Heart left ventricle (tissue), 16 donors: ENCODE measurements around the gene NGFR. TPM values are rescaled to one million over a fixed set of nuclear protein-coding genes. Genes with fewer than 3 reads are reported as not detected.

Source experiments
- ATAC-seq, 4 donors: fragments of 200-7000 bp; cut with Tn5 transposase; one replicate each; pipeline ENCODE4 v1.9.1; 2020 to 2022; ENCODE audit warnings: moderate library complexity in 4 of 4, mild to moderate bottlenecking in 3 of 4, moderate number of reproducible peaks in 1 of 4
- DNase-seq, 5 donors: peaks; one replicate each; pipeline ENCODE4 v3.0.0-alpha.2; 2020
- H3K27ac ChIP-seq, 12 donors: fragments of 200-600 bp; sonication (generic) in 4 of 12; one replicate each; pipeline versions ENCODE4 v1.5.0 to v1.8.0; 2016 to 2022; ENCODE audit warnings: mild to moderate bottlenecking in 2 of 12
- H3K27me3 ChIP-seq, 9 donors: fragments of 200-600 bp; sonication (generic) in 2 of 9; one replicate each; pipeline versions ENCODE4 v1.5.1 to v1.8.0; 2016 to 2022; ENCODE audit warnings: mild to moderate bottlenecking in 3 of 9
- H3K36me3 ChIP-seq, 9 donors: fragments of 200-600 bp; sonication (generic) in 2 of 9; one replicate each; pipeline versions ENCODE4 v1.5.0 to v1.8.0; 2018 to 2022; ENCODE audit warnings: mild to moderate bottlenecking in 2 of 9
- H3K4me1 ChIP-seq, 12 donors: fragments of 200-600 bp; sonication (generic) in 4 of 12; one replicate each; pipeline versions ENCODE4 v1.5.0 to v1.8.0; 2016 to 2022; ENCODE audit warnings: mild to moderate bottlenecking in 3 of 12
- H3K4me3 ChIP-seq, 12 donors: fragments of 200-600 bp; sonication (generic) in 4 of 12; one replicate each; pipeline versions ENCODE4 v1.5.0 to v1.8.0; 2017 to 2022; ENCODE audit warnings: mild to moderate bottlenecking in 9 of 12, moderate library complexity in 4 of 12
- H3K9me3 ChIP-seq, 12 donors: fragments of 200-600 bp; sonication (generic) in 4 of 12; one replicate each; pipeline versions ENCODE4 v1.5.0 to v1.8.0; 2016 to 2022; ENCODE audit warnings: mild to moderate bottlenecking in 1 of 12
- POLR2A ChIP-seq, 2 donors: fragments of 450-650 bp; IDR thresholded peaks; one replicate each; pipeline ENCODE4 v1.6.1; 2017; ENCODE audit warnings: antibody characterized with exemption in 2 of 2, mild to moderate bottlenecking in 2 of 2, moderate library complexity in 2 of 2
- WGBS, 4 donors: extraction: QIAGEN DNeasy Blood & Tissue Kit in 2 of 4; methylation state at CpG; one replicate each; pipeline versions ENCODE4 v1.1.5 to v1.1.7; 2013 to 2018; 5-methylcytosine and 5-hydroxymethylcytosine counted together
- intact Hi-C, 10 donors: fragments of 100-400 bp; cut with DNase I; formaldehyde crosslinking; loops; one replicate each; pipeline versions ENCODE4 v1.11.1 to v1.14.2; 2022
- polyA plus RNA-seq, 2 donors: library from polyadenylated mRNA; stranded (reverse); fragments of 200-250 nt; gene quantifications; one replicate each; pipeline ENCODE4 v1.2.3, GENCODE V29; 2013
- total RNA-seq, 9 donors: library from RNA; depleted of rRNA in 2 of 9; stranded (reverse); fragments of >200 nt in 2 of 9; fragmentation: NEBNext Ultra II Directional in 3 of 9; extraction: Animal tissue kit (Norgen Biotek cat#: 25700) in 3 of 9; gene quantifications; one replicate each; pipeline versions ENCODE4 v1.1.0 to v1.2.4, GENCODE V29; 2016 to 2023
- TF ChIP-seq, protein P1 (sequence below), 12 donors: fragments of 200-600 bp; sonication (generic) in 4 of 12; IDR thresholded peaks; one replicate each; pipeline versions ENCODE4 v1.5.0 to v1.8.0; 2018 to 2022; ENCODE audit warnings: antibody characterized with exemption in 12 of 12, mild to moderate bottlenecking in 5 of 12
- donor health status: ischemic (EF 13 %, LVEDD 7.1; RV severe dilation, severe dysfunction).
- donor health status: healthy with polysubstance abuse.
- donor health status: DM: no; HTN: yes; CAD: no.
- donor health status: DM: no; HTN: no; CAD: no.
- donor health status: ischemic (EF 25% LVEDD 6.9; RV normal size, moderate dysfunction).
- donor health status: ischemic (EF 25% LVEDD 5.7; RV mildly dilated, moderate dysfunction).
- donor health status: healthy.
- donor health status: DM: yes; HTN: yes; CAD: no.
- donor health status: ischemic (EF 35%, LVEDD 5.7; RV mildly dilated, moderate dysfunction).
- donor health status: nonischemic (EF 11% LVEDD 7.7; RV severe dilation, severe dysfunction).
- donor health status: DM: yes; HTN: yes; CAD: no.
- donor health status: PGD.
- donor health status: ischemic (EF 29% LVEDD 5.4; RV normal size, mild dysfunction).
- donor health status: nonischemic (EF 23%, LVEDD 6.1; RV moderate dilation, normal function).

Gene NGFR
- total and polyA plus RNA-seq, 11 donors = 2.3 to 16.8 (median 6.2) TPM

DNA sequence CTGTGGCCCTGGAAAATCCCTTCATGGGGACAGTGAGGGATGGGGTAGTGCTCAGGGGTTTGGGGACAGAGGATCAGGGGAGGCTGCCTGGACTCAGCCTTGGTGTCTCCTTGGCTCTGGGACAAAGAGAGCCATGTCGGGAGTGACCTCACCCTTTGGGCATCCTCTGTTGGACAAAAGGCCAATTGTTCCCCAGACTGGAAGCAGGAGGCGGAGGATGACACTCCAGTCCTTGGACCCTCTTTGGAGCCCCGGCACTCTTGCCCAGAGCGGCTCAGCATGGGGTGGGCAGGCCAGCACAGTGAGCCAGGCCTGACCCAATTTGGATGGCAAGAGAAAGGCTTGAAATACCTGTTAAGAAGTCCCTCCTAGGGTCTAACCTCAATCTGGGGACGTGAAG, 41.0 kb upstream of the NGFR start:
- DNase-seq (no peak), ATAC-seq (peak in 2 of 4 donors; percentile 13 to 43)
- no peak overlapping the region for H3K4me3 ChIP-seq
- H3K27me3 ChIP-seq = peaks cover 0 to 28% (median 18%) of the 10 kb centered on the region in 9 donors
- no peak overlapping the region for H3K27ac ChIP-seq
- intact Hi-C loops = no loop called here
- H3K9me3 ChIP-seq = peaks cover 0 to 4% (median 0%) of the 10 kb centered on the region in 12 donors
- TF ChIP-seq, protein P1, sequence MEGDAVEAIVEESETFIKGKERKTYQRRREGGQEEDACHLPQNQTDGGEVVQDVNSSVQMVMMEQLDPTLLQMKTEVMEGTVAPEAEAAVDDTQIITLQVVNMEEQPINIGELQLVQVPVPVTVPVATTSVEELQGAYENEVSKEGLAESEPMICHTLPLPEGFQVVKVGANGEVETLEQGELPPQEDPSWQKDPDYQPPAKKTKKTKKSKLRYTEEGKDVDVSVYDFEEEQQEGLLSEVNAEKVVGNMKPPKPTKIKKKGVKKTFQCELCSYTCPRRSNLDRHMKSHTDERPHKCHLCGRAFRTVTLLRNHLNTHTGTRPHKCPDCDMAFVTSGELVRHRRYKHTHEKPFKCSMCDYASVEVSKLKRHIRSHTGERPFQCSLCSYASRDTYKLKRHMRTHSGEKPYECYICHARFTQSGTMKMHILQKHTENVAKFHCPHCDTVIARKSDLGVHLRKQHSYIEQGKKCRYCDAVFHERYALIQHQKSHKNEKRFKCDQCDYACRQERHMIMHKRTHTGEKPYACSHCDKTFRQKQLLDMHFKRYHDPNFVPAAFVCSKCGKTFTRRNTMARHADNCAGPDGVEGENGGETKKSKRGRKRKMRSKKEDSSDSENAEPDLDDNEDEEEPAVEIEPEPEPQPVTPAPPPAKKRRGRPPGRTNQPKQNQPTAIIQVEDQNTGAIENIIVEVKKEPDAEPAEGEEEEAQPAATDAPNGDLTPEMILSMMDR (IDR thresholded peaks at IDR 0.05) = no peak
- TF ChIP-seq POLR2A (IDR thresholded peaks at IDR 0.05) = no peak
- 62 to 67% (median 66%) methylated on average over 2 to 5 of the region's 5 CpGs for WGBS, 4 donors
- H3K36me3 ChIP-seq = no peaks in the 10 kb centered on the region
- H3K4me1 ChIP-seq = no peaks in the 10 kb centered on the region

DNA sequence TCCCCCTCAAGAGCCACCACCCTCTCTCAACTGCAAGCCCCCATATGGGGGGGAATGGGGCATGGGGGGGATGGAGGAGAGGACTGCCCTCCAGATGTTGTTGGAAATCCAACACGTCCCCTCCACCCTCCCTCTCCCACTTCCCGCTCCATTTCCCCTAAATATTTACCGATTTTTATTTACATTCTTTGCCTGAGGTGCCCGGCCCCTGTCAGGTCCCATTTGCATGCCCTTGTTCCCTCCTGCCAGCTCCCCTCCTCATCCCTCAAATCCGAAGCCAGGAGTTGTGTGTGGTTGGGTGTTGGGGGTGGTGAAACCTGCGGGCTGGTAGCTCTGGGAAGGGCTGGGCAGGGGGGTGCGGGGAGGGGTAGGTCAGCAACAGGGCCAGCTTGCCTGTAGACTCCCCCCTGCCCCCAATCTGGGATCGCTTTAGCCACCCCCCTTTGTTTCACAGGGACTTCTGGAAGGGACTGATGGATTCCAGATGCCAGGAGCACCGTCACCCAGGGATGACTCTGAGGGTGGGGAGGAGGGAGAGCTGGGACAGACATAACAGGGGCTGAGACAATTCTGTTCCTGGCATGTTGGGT, 39.7 kb upstream of the NGFR start:
- peaks cover 0 to 41% (median 18%) of the 10 kb centered on the region in 9 donors for H3K27me3 ChIP-seq
- H3K27ac ChIP-seq = no peak overlapping the region
- no peak overlapping the region for H3K4me3 ChIP-seq
- intact Hi-C loops = no loop called here
- no peaks in the 10 kb centered on the region for H3K4me1 ChIP-seq
- TF ChIP-seq, protein P1 (IDR thresholded peaks at IDR 0.05) = no peak
- no peak for TF ChIP-seq POLR2A (IDR thresholded peaks at IDR 0.05)
- H3K9me3 ChIP-seq = no peaks in the 10 kb centered on the region
- 57 to 72% (median 61%) methylated on average over 7 to 9 of the region's 9 CpGs for WGBS, 4 donors
- no peaks in the 10 kb centered on the region for H3K36me3 ChIP-seq
- DNase-seq (no peak), ATAC-seq (no peak)

DNA sequence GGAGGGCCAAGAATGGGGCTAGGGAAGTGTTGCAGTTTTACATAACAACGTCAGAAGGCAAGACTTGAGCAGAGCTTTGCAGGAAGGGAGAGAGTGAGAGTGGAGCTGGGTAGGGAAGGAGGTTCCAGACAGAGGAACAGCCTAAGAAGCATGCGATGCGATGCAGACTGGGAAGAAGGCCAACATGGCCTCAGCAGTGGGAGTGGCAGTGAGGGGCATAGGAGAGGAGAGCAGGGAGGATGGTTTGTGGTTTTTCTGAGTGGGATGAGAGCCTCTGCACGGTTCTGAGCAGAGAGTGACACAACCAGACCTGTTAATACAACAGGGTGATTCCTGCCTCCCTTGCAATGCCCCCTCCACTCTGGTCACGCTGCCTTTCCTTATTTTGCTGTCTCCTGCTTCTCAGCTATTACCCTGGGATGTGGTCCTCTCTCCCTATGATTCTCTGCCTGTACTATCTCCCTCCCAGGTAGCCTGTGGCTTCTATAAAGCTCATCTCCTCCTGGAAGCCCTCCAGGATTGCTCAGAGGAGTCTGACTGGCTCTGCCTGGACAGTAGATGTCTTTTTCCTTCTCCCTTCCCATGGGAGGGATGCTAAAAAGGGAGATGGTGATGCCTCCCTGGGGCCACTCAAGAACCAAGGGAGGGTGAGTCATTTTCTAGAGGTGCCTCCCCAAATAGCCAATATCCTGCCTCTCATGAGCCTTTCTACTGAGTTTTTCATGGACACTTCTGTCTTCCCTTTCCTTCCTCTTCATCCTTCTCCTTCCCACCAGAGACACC, 38.7 kb upstream of the NGFR start:
- no peak overlapping the region for H3K27ac ChIP-seq
- no peak for DNase-seq
- WGBS, 4 donors = 27 to 37% (median 29%) methylated on average over 5 of the region's 5 CpGs
- intact Hi-C loops = no loop called here
- TF ChIP-seq, protein P1 (IDR thresholded peaks at IDR 0.05) = no peak
- TF ChIP-seq POLR2A (IDR thresholded peaks at IDR 0.05) = no peak
- H3K4me3 ChIP-seq = no peak overlapping the region
- H3K9me3 ChIP-seq = no peaks in the 10 kb centered on the region
- no peak for ATAC-seq
- H3K36me3 ChIP-seq = no peaks in the 10 kb centered on the region
- peaks cover 0 to 51% (median 27%) of the 10 kb centered on the region in 9 donors for H3K27me3 ChIP-seq
- no peaks in the 10 kb centered on the region for H3K4me1 ChIP-seq
